ENCODE measurements around the gene NME3. TPM values are rescaled to one million over a fixed set of nuclear protein-coding genes. Genes with fewer than 3 reads are reported as not detected.

The NME3 gene
- total RNA-seq, 1 experiment from 2014 or later, result 49.0 TPM

DNA sequence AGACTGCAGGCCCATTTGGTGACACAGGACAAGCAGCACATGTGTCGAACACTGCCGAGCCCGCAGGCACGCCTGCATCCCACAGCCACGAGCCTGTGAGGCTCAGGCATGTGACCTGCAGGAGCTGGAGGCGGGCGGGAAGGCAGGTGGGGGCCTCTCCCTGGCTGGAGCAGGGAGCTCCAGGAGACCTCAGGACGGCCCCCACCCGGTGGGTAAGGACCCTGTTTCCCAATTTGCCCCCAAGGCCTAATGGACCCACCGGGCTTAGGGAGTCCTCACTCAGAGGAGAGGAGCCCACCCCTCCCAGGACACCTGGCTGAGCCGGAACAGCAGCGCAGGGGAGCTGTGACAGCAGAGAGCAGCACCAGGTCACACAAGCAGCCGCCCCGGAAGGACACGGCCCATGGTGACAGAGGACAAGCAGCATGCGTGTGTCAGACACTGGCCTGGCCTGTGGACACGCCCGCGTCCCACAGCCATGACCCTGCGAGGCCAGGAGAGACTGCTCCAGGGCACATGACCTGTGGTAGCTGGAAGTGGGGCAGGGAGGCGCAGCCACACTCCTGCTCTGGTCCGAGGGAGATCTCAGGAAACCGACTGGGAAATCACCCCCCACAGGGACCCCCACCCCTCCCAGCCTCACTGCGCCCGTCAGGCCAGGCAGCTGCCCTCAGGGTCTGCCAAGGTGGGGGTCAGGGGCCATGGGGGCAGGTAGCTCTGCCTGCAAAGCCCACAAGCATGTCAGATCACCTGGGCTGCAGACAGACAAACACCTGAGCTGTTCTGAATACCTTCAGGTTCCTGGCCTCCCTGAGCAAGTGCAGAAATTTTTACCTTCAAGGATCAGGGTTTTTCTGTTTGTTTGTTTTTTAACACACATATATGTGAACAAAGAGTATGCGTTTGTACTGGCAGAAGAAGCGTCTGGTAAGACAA lies 8.7 kb upstream of the NME3 start:
- Histone ChIP-seq H3K27me3 (ENCODE audit: insufficient read depth, low read depth) (no peaks in the 10 kb centered on the region), H3K36me3 (ENCODE audit: low read depth) (0 out of 2 replicates have a peak, but pooled peaks cover 8% of the 10 kb centered on the region), H3K4me2 (no peak overlapping the region), H3K9me2 (ENCODE audit: insufficient read depth) (no peaks in the 10 kb centered on the region), H3K79me2 (ENCODE audit: low read depth) (peaks cover 48% of the 10 kb centered on the region), H2AFZ (no peak overlapping the region), H3K4me1 (replicated peaks; ENCODE audit: insufficient read depth) (peaks cover 17% of the 10 kb centered on the region), H4K20me1 (ENCODE audit: insufficient read depth) (peaks cover 42% of the 10 kb centered on the region), H3K4me3 (peak overlapping the region; percentile 21; the same call in 1 of the 2 replicates), H3F3A (ENCODE audit: insufficient read depth, low read depth) (peaks cover 29% of the 10 kb centered on the region), H3K27ac (no peak overlapping the region), H3K9me3 (ENCODE audit: insufficient read depth, low read depth) (no peaks in the 10 kb centered on the region)
- POLR2A ChIA-PET (ENCODE audit: unreplicated experiment), result interaction anchor here (0.6 kb wide), 1 partner anchor 129 kb away, joined by 3 read pairs; no protein-coding TSS in a partner anchor
- no TSS peak for BruUV-seq (replicated peaks)
- DNase-seq, result no peak
- CTCF ChIA-PET, result interaction anchor here (0.6 kb wide), 1 partner anchor 102 kb away, joined by 4 read pairs; the partner anchor contains the start of gene JPT2
- TF ChIP-seq, protein P1, sequence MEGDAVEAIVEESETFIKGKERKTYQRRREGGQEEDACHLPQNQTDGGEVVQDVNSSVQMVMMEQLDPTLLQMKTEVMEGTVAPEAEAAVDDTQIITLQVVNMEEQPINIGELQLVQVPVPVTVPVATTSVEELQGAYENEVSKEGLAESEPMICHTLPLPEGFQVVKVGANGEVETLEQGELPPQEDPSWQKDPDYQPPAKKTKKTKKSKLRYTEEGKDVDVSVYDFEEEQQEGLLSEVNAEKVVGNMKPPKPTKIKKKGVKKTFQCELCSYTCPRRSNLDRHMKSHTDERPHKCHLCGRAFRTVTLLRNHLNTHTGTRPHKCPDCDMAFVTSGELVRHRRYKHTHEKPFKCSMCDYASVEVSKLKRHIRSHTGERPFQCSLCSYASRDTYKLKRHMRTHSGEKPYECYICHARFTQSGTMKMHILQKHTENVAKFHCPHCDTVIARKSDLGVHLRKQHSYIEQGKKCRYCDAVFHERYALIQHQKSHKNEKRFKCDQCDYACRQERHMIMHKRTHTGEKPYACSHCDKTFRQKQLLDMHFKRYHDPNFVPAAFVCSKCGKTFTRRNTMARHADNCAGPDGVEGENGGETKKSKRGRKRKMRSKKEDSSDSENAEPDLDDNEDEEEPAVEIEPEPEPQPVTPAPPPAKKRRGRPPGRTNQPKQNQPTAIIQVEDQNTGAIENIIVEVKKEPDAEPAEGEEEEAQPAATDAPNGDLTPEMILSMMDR (conservative IDR thresholded peaks at IDR 0.05), result no peak
- no peak for TF ChIP-seq EZH2 (IDR thresholded peaks at IDR 0.05; ENCODE audit: low read depth)
- intact Hi-C loops (cut with micrococcal nuclease; ENCODE audit: unreplicated experiment), result loop anchor here (5.0 kb wide), 2 partner anchors 162 to 372 kb away; partner anchors contain the start of gene MSRB1

DNA sequence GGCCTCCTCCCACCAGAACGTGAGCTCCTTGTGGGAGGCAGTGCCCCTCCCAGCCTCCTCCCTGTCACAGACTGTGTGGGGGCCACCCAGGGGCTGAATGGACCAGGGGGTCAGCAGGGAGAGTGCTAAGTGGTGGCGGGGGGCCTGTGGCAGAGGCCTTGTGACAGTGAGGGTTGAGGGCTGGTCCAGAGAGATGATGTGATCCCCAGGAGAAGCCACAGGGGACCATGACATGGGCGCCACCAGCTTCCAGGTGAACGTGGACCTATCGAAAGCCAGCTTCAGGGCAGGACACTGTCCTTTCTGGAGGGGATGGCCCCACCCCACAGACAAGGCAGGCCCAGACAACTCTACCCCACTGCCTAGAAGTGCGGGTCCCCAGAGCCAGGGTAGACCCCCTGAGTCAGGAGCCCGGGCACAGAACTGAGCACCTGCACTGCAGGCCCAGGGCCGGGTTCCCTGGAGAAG lies 7.9 kb upstream of the NME3 start:
- no peak for DNase-seq
- Histone ChIP-seq H3K4me1 (replicated peaks; ENCODE audit: insufficient read depth) (peaks cover 24% of the 10 kb centered on the region), H3K27me3 (ENCODE audit: insufficient read depth, low read depth) (no peaks in the 10 kb centered on the region), H3F3A (ENCODE audit: insufficient read depth, low read depth) (peaks cover 33% of the 10 kb centered on the region), H3K9me3 (ENCODE audit: insufficient read depth, low read depth) (no peaks in the 10 kb centered on the region), H3K79me2 (ENCODE audit: low read depth) (peaks cover 48% of the 10 kb centered on the region), H3K36me3 (ENCODE audit: low read depth) (0 out of 2 replicates have a peak, but pooled peaks cover 8% of the 10 kb centered on the region), H3K27ac (no peak overlapping the region), H4K20me1 (ENCODE audit: insufficient read depth) (peaks cover 48% of the 10 kb centered on the region), H3K4me2 (no peak overlapping the region), H2AFZ (no peak overlapping the region), H3K9me2 (ENCODE audit: insufficient read depth) (no peaks in the 10 kb centered on the region), H3K4me3 (no peak overlapping the region)
- no peak for TF ChIP-seq EZH2 (IDR thresholded peaks at IDR 0.05; ENCODE audit: low read depth)
- TF ChIP-seq, protein P1 (conservative IDR thresholded peaks at IDR 0.05), result no peak
- ChIA-PET CTCF (no interaction called here), POLR2A (ENCODE audit: unreplicated experiment) (no interaction called here)
- no TSS peak for BruUV-seq (replicated peaks)
- intact Hi-C loops (cut with micrococcal nuclease; ENCODE audit: unreplicated experiment), result no loop called here

DNA sequence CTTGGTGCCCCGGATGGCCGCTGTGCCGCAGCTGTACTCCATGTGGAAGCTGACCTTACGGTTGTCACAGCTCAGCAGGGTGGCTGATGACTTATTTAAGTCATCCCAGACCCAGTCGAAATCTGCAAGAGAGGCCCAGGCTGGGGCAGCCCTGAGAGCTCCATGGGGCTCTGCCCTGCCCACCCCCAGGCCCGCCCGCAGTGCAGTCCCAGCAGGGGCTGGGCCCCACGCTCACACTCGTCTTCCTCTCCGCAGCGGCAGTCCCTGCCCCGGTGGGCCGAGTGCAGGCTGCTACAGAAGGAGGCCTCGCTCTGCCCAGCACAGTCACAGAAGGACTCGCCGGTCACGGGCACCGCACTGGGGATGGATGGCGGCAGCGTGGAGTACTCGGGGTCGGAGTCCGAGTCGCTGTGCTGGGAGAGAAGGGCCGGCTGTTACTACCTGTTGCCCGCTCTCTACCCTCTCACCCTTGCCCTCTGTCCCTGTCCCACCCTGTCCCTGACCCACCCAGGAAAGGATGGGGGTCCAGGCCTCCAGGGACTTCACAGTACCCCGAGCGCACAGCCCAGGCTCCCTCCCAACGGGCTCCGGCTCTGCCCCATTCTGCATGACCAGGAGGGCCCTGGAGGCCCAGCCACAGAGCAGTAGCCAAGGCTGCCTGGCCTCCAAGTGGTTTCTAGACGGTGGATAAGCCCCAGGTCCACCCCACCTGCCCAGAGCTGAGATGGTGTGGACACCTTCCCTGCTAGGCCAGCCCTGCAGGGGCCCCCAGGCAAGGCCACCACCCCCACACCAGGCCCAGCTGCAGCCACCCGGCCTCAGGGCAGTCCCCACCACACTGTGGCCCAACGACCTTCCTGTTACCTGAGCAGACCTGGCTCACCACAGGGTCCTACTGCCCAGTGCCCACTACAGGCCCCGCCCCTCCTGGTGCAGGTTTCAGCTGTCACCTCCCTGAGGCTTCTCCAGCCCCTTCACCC lies 7.1 kb upstream of the NME3 start:
- ChIA-PET CTCF (interaction anchor here (0.5 kb wide), 1 partner anchor 151 kb away, joined by 4 read pairs; no protein-coding TSS in a partner anchor), POLR2A (ENCODE audit: unreplicated experiment) (interaction anchor here (0.6 kb wide), 1 partner anchor 481 kb away, joined by 5 read pairs; no protein-coding TSS in a partner anchor)
- H3K36me3 ChIP-seq (ENCODE audit: low read depth), result 0 out of 2 replicates have a peak, but pooled peaks cover 8% of the 10 kb centered on the region
- BruUV-seq (replicated peaks), result no TSS peak
- H3F3A ChIP-seq (ENCODE audit: insufficient read depth, low read depth), result peaks cover 41% of the 10 kb centered on the region
- H3K9me3 ChIP-seq (ENCODE audit: insufficient read depth, low read depth), result no peaks in the 10 kb centered on the region
- peaks cover 18% of the 10 kb centered on the region for H3K4me1 ChIP-seq (replicated peaks; ENCODE audit: insufficient read depth)
- TF ChIP-seq, protein P1 (conservative IDR thresholded peaks at IDR 0.05), result no peak
- no peak for TF ChIP-seq EZH2 (IDR thresholded peaks at IDR 0.05; ENCODE audit: low read depth)
- intact Hi-C loops (cut with micrococcal nuclease; ENCODE audit: unreplicated experiment), result no loop called here
- no peak for DNase-seq
- no peak overlapping the region for H2AFZ ChIP-seq
- H3K27me3 ChIP-seq (ENCODE audit: insufficient read depth, low read depth), result no peaks in the 10 kb centered on the region
- peaks cover 47% of the 10 kb centered on the region for H3K79me2 ChIP-seq (ENCODE audit: low read depth)
- no peak overlapping the region for H3K4me3 ChIP-seq
- peaks cover 49% of the 10 kb centered on the region for H4K20me1 ChIP-seq (ENCODE audit: insufficient read depth)
- H3K9me2 ChIP-seq (ENCODE audit: insufficient read depth), result no peaks in the 10 kb centered on the region
- no peak overlapping the region for H3K4me2 ChIP-seq
- no peak overlapping the region for H3K27ac ChIP-seq
